NCI-H128 (cell line): ENCODE measurements around the gene WARS2.

Source experiments
- DNase-seq: peaks from one replicate; lab custom pipeline; 2025; ENCODE audit not compliant: unreplicated experiment; lab: John Stamatoyannopoulos, UW

The WARS2 gene

DNA sequence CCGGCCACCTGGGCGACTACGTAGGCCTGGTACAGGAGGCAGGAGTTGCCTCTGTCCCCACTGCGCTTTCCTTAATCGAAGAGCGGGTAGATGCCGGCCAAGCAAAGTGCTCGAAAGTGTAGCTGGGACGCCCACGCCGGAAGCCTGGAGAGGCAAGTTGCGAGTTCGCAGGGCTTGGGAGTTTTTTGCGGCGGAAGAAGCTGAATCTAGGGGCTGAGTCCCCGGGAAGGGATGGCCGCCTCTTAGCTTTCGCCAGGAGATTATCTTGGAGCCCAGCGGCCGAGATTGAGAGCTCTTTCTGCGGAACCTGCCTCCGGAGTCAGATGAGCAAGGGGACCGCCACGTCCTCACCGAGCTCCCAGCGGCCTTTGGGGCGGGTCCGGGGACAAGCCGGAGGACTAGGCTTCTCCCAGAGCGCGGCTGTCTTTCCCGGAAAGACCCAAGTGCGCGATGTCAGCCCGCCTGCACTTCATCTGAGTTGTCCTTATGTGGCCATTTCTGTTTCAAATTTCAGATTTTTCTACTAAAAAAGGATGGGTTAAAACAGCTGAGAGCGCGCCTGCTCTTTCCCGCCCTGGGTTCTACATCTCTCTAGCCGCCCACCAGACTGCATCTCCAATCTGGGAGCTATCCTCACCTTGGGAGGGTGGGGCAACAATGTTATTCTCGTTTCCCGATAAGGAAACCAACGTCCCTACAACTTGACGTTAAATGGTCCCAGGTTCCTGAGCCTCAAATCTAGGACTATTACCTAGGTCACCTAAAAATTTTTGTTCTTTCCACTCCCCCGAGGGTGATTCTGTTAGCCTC lies 139.9 kb downstream of the WARS2 start:
- DNase-seq: no peak

GRCh38 chr1:118999348-119000071 lies 140.9 kb downstream of the WARS2 start:
- no peak for DNase-seq

DNA sequence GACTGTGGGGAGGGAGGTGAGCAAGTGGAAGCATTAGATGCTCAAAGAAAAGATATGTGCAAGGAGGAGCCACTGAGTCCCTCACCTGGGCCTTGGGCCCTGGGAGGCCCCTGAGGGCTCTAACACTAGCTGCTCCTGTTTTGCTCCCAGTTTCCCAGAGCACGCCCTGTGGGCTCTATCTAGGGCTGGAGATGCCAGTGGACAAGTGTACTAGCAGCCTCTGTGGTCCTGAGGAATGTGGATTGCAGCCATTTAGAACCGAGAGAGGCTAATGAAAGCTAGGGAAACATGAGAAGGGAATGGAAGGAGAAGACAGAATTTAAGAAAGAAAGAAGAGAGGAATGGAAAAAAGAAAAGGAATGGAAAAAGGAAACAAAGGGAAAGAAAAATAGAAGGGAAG lies 142.3 kb downstream of the WARS2 start:
- no peak for DNase-seq

DNA sequence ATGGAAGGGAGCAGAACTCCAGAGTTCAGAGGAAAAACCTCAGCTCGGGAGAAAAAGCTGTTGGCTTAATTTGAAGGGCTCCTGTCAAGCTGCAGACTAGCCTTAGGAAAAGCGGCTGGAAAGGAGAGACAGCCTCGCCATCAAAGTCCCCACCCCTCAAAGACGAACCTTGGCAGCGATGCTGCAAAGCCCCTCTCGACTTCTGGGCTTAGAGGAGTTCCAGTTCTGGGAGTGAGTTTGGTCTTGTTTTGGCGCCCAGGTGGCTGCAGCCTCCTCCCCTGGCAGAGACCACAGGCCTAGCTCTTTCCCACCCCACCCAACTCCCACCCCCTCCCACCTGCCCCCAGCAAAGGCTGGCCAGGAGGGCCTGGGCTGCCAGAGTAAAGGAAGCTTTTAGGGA lies 143.2 kb downstream of the WARS2 start:
- DNase-seq: no peak

GRCh38 chr1:118995312-118996016 lies 145.0 kb downstream of the WARS2 start:
- no peak for DNase-seq

DNA sequence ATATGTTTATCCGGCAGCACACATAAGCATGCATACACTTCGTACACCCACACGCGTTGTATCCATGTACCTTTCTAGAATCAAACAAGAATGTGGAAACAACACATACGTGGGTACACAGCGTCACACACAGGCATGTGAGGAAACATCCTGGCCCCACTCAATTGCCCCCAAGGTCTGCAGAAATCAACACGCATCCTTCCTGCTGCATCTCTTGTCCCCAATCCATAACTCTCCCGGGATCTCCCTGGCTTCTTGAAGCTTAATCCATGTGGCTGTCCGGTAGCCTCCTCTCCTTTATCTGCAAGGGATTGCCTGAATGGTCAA lies 146.8 kb downstream of the WARS2 start:
- DNase-seq: no peak

GRCh38 chr1:118992868-118993699 lies 147.4 kb downstream of the WARS2 start:
- no peak for DNase-seq

DNA sequence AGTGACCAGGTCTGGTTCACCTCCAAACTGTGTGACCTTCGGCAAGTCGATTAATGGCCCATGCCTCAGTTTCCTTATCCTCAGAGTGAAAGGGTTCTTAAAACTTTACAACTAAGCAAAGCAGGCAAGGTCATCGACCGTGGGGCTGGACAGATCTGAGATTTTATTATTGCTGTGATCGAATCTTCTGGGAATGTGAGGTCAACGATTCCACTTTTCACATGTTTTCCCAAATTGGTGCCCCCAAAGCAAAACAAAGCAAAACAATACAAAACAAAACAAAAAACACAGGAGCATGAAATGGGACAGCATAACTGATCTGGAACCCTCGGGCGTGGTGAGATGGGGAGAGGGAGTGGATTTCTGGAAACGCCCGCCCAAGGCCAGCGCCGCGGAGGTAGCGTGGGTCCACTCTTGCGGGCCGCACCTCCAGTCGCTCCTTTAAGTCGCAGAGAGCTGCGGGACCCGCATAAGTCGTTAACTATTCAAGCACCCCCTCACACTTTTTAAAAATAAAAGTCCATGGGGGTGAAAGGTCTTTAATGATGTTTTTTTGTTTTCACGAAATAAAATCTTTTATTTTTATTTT lies 148.1 kb downstream of the WARS2 start:
- DNase-seq: no peak

- no peak for DNase-seq
Measured at GRCh38 chr1:118991448-118991847, 149.0 kb downstream of the WARS2 start.

- no peak for DNase-seq
Measured at GRCh38 chr1:118990513-118991152, 149.8 kb downstream of the WARS2 start.

DNA sequence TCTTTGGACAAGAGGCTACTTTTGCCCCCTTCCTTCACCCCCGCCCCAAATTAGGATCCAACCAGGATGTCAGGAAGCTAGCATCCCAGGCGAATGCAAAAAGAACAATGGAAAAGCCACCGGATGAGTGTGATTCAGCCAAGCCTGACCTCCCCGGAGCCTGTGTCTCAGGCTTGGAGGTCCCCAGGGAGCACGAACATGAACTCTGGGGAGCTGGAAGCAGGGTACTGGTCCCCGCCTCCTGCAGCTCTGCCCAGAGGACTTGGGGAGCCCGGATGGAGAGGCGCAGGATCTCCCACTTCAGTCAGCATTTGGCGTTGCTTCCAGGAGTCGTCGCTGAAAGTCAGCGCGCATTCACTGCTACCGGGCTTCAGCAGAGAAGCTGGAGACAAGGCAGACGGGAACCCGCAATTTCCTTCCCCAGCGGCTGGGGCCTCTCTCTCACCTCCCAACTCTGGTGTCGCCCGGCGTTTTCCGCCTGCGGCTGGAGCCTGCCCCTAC lies 150.5 kb downstream of the WARS2 start:
- DNase-seq: no peak

- DNase-seq: no peak
Measured at GRCh38 chr1:118989006-118989815, 151.2 kb downstream of the WARS2 start.

GRCh38 chr1:118988186-118989005 lies 152.1 kb downstream of the WARS2 start, which contains the start of gene TBX15:
TBX15 (minus strand) TSS chr1:118988343; CDS start chr1:118987795, 548 bp downstream.
- DNase-seq: no peak

GRCh38 chr1:118987468-118988185 lies 152.8 kb downstream of the WARS2 start:
- no peak for DNase-seq

DNA sequence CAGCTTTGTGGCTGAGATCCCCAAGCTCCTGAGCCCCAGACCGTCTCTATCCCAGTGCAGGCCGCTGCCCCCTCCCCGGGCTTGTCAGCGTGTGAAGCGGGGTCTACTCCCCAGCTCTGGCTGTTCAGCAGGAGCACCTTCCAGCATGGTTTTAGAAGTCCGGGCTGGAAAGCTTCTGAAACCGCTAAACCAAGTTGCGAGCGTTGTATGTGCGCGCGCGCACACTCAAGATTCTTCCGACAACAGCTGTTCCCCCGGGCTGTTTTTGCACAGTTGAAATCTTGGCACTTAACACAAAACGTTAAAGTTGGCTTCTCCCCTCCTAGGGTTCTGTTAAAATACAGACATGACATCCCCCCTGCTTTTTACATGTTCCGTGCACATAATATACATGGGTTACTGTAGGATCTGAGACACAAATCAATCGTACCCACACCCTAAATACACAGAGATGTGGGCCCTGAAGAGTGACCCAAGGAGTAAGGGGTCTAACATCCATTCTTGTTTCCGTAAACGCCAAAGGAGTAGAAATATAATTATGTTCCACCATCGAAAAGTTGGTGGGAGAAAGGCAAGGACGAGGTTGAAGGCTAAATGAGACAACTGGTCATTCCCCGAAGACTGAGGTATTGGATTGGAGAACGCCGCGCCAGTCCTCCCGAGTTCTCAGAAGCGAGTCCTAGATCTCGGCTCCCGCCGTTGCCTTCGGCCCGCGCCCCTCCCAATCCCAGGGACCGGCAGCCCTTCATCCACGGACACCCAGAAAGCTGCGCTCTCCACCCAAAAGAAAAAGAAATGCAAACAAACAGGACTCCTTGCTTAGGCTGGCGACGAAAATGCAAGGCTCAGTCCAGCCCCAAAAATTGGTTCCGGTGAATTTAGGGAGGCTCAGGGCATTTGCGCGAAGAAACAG lies 153.6 kb downstream of the WARS2 start:
- DNase-seq: no peak
